ENCODE data around the gene GART.

GART gene

GRCh38 chr21:33569991-33570390 is 28.1 kb upstream of the GART start:
- no peak overlapping the region for H3K27ac ChIP-seq (ENCODE audit: low read length)
- no CpG with 5 or more reads among the region's 5 CpGs for WGBS (ENCODE audit: insufficient coverage, insufficient read length)
- DNase-seq (ENCODE audit: low read depth, low spot score) = no peak
- no peak overlapping the region for H3K4me3 ChIP-seq (ENCODE audit: low read length)
- H3K36me3 ChIP-seq (ENCODE audit: control insufficient read depth, insufficient read depth, low read length) = peaks cover 15% of the 10 kb centered on the region; the same call in 1 of the 2 replicates
- no peaks in the 10 kb centered on the region for H3K9me3 ChIP-seq (ENCODE audit: control insufficient read depth, insufficient read depth, low read length)
- no peaks in the 10 kb centered on the region for H3K4me1 ChIP-seq (ENCODE audit: control insufficient read depth, insufficient read depth, low read length)
- no peaks in the 10 kb centered on the region for H3K27me3 ChIP-seq (ENCODE audit: control insufficient read depth, insufficient read depth, low read length)

GRCh38 chr21:33568448-33568847 is 26.5 kb upstream of the GART start:
- H3K36me3 ChIP-seq (ENCODE audit: control insufficient read depth, insufficient read depth, low read length) = peaks cover 12% of the 10 kb centered on the region; the same call in 1 of the 2 replicates
- H3K9me3 ChIP-seq (ENCODE audit: control insufficient read depth, insufficient read depth, low read length) = no peaks in the 10 kb centered on the region
- no peak for DNase-seq (ENCODE audit: low read depth, low spot score)
- no peaks in the 10 kb centered on the region for H3K27me3 ChIP-seq (ENCODE audit: control insufficient read depth, insufficient read depth, low read length)
- no peaks in the 10 kb centered on the region for H3K4me1 ChIP-seq (ENCODE audit: control insufficient read depth, insufficient read depth, low read length)
- H3K27ac ChIP-seq (ENCODE audit: low read length) = no peak overlapping the region
- no peak overlapping the region for H3K4me3 ChIP-seq (ENCODE audit: low read length)
- no CpG with 5 or more reads among the region's 2 CpGs for WGBS (ENCODE audit: insufficient coverage, insufficient read length)

GRCh38 chr21:33567914-33568313 is 26.0 kb upstream of the GART start:
- no peaks in the 10 kb centered on the region for H3K9me3 ChIP-seq (ENCODE audit: control insufficient read depth, insufficient read depth, low read length)
- no CpG with 5 or more reads among the region's 6 CpGs for WGBS (ENCODE audit: insufficient coverage, insufficient read length)
- H3K4me1 ChIP-seq (ENCODE audit: control insufficient read depth, insufficient read depth, low read length) = no peaks in the 10 kb centered on the region
- no peak overlapping the region for H3K4me3 ChIP-seq (ENCODE audit: low read length)
- H3K36me3 ChIP-seq (ENCODE audit: control insufficient read depth, insufficient read depth, low read length) = peaks cover 12% of the 10 kb centered on the region; the same call in 1 of the 2 replicates
- H3K27ac ChIP-seq (ENCODE audit: low read length) = no peak overlapping the region
- no peaks in the 10 kb centered on the region for H3K27me3 ChIP-seq (ENCODE audit: control insufficient read depth, insufficient read depth, low read length)
- DNase-seq (ENCODE audit: low read depth, low spot score) = no peak

GRCh38 chr21:33566514-33566913 is 24.6 kb upstream of the GART start:
- no CpG with 5 or more reads among the region's 2 CpGs for WGBS (ENCODE audit: insufficient coverage, insufficient read length)

GRCh38 chr21:33562389-33562788 is 20.5 kb upstream of the GART start:
- WGBS (ENCODE audit: insufficient coverage, insufficient read length) = no CpG with 5 or more reads among the region's 2 CpGs
- Histone ChIP-seq H3K9me3 (ENCODE audit: control insufficient read depth, insufficient read depth, low read length) (no peaks in the 10 kb centered on the region), H3K36me3 (ENCODE audit: control insufficient read depth, insufficient read depth, low read length) (peaks cover 13% of the 10 kb centered on the region; the same call in 1 of the 2 replicates), H3K27ac (ENCODE audit: low read length) (no peak overlapping the region), H3K4me3 (ENCODE audit: low read length) (no peak overlapping the region), H3K27me3 (ENCODE audit: control insufficient read depth, insufficient read depth, low read length) (no peaks in the 10 kb centered on the region), H3K4me1 (ENCODE audit: control insufficient read depth, insufficient read depth, low read length) (no peaks in the 10 kb centered on the region)
- DNase-seq (ENCODE audit: low read depth, low spot score) = no peak

More at GRCh38 chr21:33566514-33566913, 24.6 kb upstream of the GART start:
- Histone ChIP-seq H3K36me3 (ENCODE audit: control insufficient read depth, insufficient read depth, low read length) (peaks cover 7% of the 10 kb centered on the region; the same call in 1 of the 2 replicates), H3K27ac (ENCODE audit: low read length) (no peak overlapping the region), H3K4me1 (ENCODE audit: control insufficient read depth, insufficient read depth, low read length) (no peaks in the 10 kb centered on the region), H3K27me3 (ENCODE audit: control insufficient read depth, insufficient read depth, low read length) (no peaks in the 10 kb centered on the region), H3K9me3 (ENCODE audit: control insufficient read depth, insufficient read depth, low read length) (no peaks in the 10 kb centered on the region), H3K4me3 (ENCODE audit: low read length) (no peak overlapping the region)
- no peak for DNase-seq (ENCODE audit: low read depth, low spot score)

- H3K27me3 ChIP-seq (ENCODE audit: control insufficient read depth, insufficient read depth, low read length) = no peaks in the 10 kb centered on the region
- no peak overlapping the region for H3K27ac ChIP-seq (ENCODE audit: low read length)
- DNase-seq (ENCODE audit: low read depth, low spot score) = no peak
- no peaks in the 10 kb centered on the region for H3K9me3 ChIP-seq (ENCODE audit: control insufficient read depth, insufficient read depth, low read length)
- peaks cover 15% of the 10 kb centered on the region; the same call in 1 of the 2 replicates for H3K36me3 ChIP-seq (ENCODE audit: control insufficient read depth, insufficient read depth, low read length)
- no CpG with 5 or more reads among the region's 2 CpGs for WGBS (ENCODE audit: insufficient coverage, insufficient read length)
- no peak overlapping the region for H3K4me3 ChIP-seq (ENCODE audit: low read length)
- no peaks in the 10 kb centered on the region for H3K4me1 ChIP-seq (ENCODE audit: control insufficient read depth, insufficient read depth, low read length)
Measured at GRCh38 chr21:33561373-33561772, 19.5 kb upstream of the GART start.

GRCh38 chr21:33560965-33561364 is 19.0 kb upstream of the GART start:
- peaks cover 15% of the 10 kb centered on the region; the same call in 1 of the 2 replicates for H3K36me3 ChIP-seq (ENCODE audit: control insufficient read depth, insufficient read depth, low read length)
- H3K27me3 ChIP-seq (ENCODE audit: control insufficient read depth, insufficient read depth, low read length) = no peaks in the 10 kb centered on the region
- H3K4me1 ChIP-seq (ENCODE audit: control insufficient read depth, insufficient read depth, low read length) = no peaks in the 10 kb centered on the region
- H3K27ac ChIP-seq (ENCODE audit: low read length) = no peak overlapping the region
- no peaks in the 10 kb centered on the region for H3K9me3 ChIP-seq (ENCODE audit: control insufficient read depth, insufficient read depth, low read length)
- DNase-seq (ENCODE audit: low read depth, low spot score) = no peak
- H3K4me3 ChIP-seq (ENCODE audit: low read length) = no peak overlapping the region

GRCh38 chr21:33559813-33560212 is 17.9 kb upstream of the GART start:
- DNase-seq (ENCODE audit: low read depth, low spot score) = no peak
- H3K9me3 ChIP-seq (ENCODE audit: control insufficient read depth, insufficient read depth, low read length) = no peaks in the 10 kb centered on the region
- H3K27me3 ChIP-seq (ENCODE audit: control insufficient read depth, insufficient read depth, low read length) = no peaks in the 10 kb centered on the region
- H3K27ac ChIP-seq (ENCODE audit: low read length) = no peak overlapping the region
- no peak overlapping the region for H3K4me3 ChIP-seq (ENCODE audit: low read length)
- no peaks in the 10 kb centered on the region for H3K4me1 ChIP-seq (ENCODE audit: control insufficient read depth, insufficient read depth, low read length)
- peaks cover 18% of the 10 kb centered on the region; the same call in 1 of the 2 replicates for H3K36me3 ChIP-seq (ENCODE audit: control insufficient read depth, insufficient read depth, low read length)
- WGBS (ENCODE audit: insufficient coverage, insufficient read length) = no CpG with 5 or more reads among the region's 10 CpGs

- H3K9me3 ChIP-seq (ENCODE audit: control insufficient read depth, insufficient read depth, low read length) = no peaks in the 10 kb centered on the region
- H3K4me3 ChIP-seq (ENCODE audit: low read length) = no peak overlapping the region
- H3K27ac ChIP-seq (ENCODE audit: low read length) = no peak overlapping the region
- no peak for DNase-seq (ENCODE audit: low read depth, low spot score)
- H3K27me3 ChIP-seq (ENCODE audit: control insufficient read depth, insufficient read depth, low read length) = no peaks in the 10 kb centered on the region
- no CpG with 5 or more reads among the region's 4 CpGs for WGBS (ENCODE audit: insufficient coverage, insufficient read length)
- peaks cover 21% of the 10 kb centered on the region; the same call in 1 of the 2 replicates for H3K36me3 ChIP-seq (ENCODE audit: control insufficient read depth, insufficient read depth, low read length)
- H3K4me1 ChIP-seq (ENCODE audit: control insufficient read depth, insufficient read depth, low read length) = no peaks in the 10 kb centered on the region
Measured at GRCh38 chr21:33558777-33559421, 17.0 kb upstream of the GART start.

GRCh38 chr21:33557447-33557846 is 15.5 kb upstream of the GART start:
- Histone ChIP-seq H3K36me3 (ENCODE audit: control insufficient read depth, insufficient read depth, low read length) (peaks cover 32% of the 10 kb centered on the region), H3K9me3 (ENCODE audit: control insufficient read depth, insufficient read depth, low read length) (no peaks in the 10 kb centered on the region), H3K27ac (ENCODE audit: low read length) (no peak overlapping the region), H3K27me3 (ENCODE audit: control insufficient read depth, insufficient read depth, low read length) (no peaks in the 10 kb centered on the region), H3K4me1 (ENCODE audit: control insufficient read depth, insufficient read depth, low read length) (no peaks in the 10 kb centered on the region), H3K4me3 (ENCODE audit: low read length) (no peak overlapping the region)
- no peak for DNase-seq (ENCODE audit: low read depth, low spot score)
- no CpG with 5 or more reads among the region's 19 CpGs for WGBS (ENCODE audit: insufficient coverage, insufficient read length)

GRCh38 chr21:33554982-33555344 is 13.0 kb upstream of the GART start:
- WGBS (ENCODE audit: insufficient coverage, insufficient read length) = no CpG with 5 or more reads among the region's 32 CpGs
- no peak for DNase-seq (ENCODE audit: low read depth, low spot score)
- Histone ChIP-seq H3K4me3 (ENCODE audit: low read length) (no peak overlapping the region), H3K4me1 (ENCODE audit: control insufficient read depth, insufficient read depth, low read length) (no peaks in the 10 kb centered on the region), H3K27ac (ENCODE audit: low read length) (no peak overlapping the region), H3K9me3 (ENCODE audit: control insufficient read depth, insufficient read depth, low read length) (no peaks in the 10 kb centered on the region), H3K36me3 (ENCODE audit: control insufficient read depth, insufficient read depth, low read length) (peaks cover 54% of the 10 kb centered on the region), H3K27me3 (ENCODE audit: control insufficient read depth, insufficient read depth, low read length) (no peaks in the 10 kb centered on the region)

All from iPS DF 6.9 (cell line).